D721Med (cell line): ENCODE results near the gene MICAL3.

Source experiments
- DNase-seq: peaks from one replicate; pipeline ENCODE4 v3.0.0; 2011; ENCODE audit warnings: low spot score; ENCODE audit not compliant: insufficient read length
- FAIRE-seq: peaks from 2 replicates; lab custom pipeline; 2011; peaks lifted over from hg19 to GRCh38; lab: Jason Lieb, UNC
- CTCF ChIP-seq: IDR thresholded peaks from 2 replicates; pipeline ENCODE4 v1.5.1; 2012; ENCODE audit warnings: mild to moderate bottlenecking, control low read depth; ENCODE audit not compliant: insufficient read depth; ENCODE audit errors: missing control alignments

Gene MICAL3

GRCh38 chr22:17828502-17829080 is 195.8 kb downstream of the MICAL3 start:
- TF ChIP-seq CTCF, result no peak
- FAIRE-seq (no peak), DNase-seq (no peak)

DNA sequence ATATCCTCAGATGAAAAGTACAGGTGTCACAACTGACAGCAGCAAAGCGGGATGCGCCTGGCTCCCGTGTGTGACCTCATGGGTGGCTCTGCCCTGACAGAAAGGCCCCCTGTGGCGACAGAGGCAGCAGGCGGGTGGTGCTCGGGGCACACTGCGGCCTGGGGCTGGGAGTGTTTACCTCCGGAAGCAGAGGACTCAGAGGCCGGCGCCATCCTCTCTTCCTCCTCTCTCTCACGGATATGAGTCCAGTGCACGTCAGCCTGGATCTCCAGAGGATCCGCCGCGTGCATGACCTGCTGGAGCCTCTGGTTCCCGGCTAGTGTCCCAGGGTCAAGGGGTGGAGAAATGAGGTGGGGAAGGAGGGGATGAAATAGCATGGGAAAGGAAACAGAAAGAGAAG is 196.9 kb downstream of the MICAL3 start:
- no peak for TF ChIP-seq CTCF
- no peak for FAIRE-seq
- no peak for DNase-seq

- FAIRE-seq (no peak), DNase-seq (no peak)
- TF ChIP-seq CTCF, result no peak
Observed at GRCh38 chr22:17825876-17826550, 198.3 kb downstream of the MICAL3 start.

DNA sequence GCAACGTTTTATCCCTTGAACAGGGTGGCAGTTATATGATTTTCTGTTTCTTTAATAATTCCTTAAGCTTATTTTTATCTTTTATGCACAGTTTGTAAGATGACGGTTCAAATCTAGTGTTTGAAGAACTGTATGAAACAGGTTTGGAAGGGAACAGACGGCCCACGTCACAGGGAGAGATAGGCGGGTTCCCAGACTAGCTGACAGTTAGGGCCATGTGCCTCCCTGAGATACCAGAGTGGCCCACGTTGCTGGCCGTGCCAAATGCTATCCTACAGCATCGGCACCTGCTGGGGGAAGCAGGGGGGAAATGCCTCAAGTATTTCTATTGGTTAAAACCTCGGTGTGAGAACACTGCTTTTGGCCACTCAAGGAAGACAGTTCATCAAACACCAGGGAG is 199.9 kb downstream of the MICAL3 start:
- no peak for TF ChIP-seq CTCF
- DNase-seq, result no peak
- FAIRE-seq, result no peak

DNA sequence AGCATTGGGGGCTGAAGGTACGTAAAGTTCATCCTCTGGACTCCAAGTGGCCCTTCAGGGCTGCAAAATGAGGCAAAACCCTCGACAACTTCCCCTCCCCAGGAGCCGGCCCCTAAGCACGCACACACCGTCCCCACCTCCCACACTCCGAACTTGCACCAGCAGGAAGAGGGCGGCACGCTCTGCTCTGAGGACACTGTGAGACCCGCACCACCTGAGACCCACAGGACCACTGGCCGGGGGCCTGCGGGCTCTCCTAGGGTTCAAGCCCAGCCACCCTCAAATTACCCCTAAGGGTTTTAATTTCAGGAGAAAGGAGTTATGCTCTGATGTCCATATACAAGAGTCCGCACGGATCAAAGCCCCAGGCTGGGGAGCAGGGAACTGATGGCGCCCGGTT is 200.4 kb downstream of the MICAL3 start:
- TF ChIP-seq CTCF, result no peak
- FAIRE-seq (no peak), DNase-seq (no peak)

- FAIRE-seq, result no peak
- no peak for DNase-seq
- TF ChIP-seq CTCF, result no peak
Observed at GRCh38 chr22:17823226-17823625, 201.1 kb downstream of the MICAL3 start.

DNA sequence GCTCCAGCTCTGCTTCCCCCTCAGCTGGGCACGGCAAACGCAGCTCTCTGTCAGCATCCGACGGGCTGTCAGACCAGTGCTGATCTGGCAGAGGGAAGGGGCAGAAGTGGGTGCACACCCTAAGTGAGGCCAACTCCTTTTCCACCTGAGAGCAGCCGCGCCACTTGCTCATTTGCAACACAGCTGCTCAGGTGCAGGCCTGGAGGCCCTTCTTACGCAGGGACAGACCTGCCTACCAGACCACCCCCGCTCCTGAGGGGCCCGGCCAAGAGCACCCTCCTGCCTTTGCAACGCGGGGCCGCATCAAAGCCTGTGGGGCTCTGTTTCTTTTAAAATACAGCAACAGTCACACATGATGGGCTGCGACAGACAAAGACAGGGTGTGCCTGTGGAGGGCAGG is 202.3 kb downstream of the MICAL3 start:
- no peak for FAIRE-seq
- no peak for DNase-seq
- no peak for TF ChIP-seq CTCF
